C4-2B (cell line): Measurements from ENCODE around the gene LAMB2.

Experiments
- H3K27ac ChIP-seq: fragments of 450-650 bp; 2 replicates; pipeline ENCODE4 v1.5.1; 2017
- ZFX ChIP-seq: fragments of 450-650 bp; IDR thresholded peaks from 2 replicates; pipeline ENCODE4 v1.6.1; 2017
- TF ChIP-seq, protein P1 (sequence below): fragments of 450-650 bp; conservative IDR thresholded peaks from 2 replicates; pipeline ENCODE4 v1.5.1; 2017; ENCODE audit warnings: mild to moderate bottlenecking

Gene LAMB2

DNA sequence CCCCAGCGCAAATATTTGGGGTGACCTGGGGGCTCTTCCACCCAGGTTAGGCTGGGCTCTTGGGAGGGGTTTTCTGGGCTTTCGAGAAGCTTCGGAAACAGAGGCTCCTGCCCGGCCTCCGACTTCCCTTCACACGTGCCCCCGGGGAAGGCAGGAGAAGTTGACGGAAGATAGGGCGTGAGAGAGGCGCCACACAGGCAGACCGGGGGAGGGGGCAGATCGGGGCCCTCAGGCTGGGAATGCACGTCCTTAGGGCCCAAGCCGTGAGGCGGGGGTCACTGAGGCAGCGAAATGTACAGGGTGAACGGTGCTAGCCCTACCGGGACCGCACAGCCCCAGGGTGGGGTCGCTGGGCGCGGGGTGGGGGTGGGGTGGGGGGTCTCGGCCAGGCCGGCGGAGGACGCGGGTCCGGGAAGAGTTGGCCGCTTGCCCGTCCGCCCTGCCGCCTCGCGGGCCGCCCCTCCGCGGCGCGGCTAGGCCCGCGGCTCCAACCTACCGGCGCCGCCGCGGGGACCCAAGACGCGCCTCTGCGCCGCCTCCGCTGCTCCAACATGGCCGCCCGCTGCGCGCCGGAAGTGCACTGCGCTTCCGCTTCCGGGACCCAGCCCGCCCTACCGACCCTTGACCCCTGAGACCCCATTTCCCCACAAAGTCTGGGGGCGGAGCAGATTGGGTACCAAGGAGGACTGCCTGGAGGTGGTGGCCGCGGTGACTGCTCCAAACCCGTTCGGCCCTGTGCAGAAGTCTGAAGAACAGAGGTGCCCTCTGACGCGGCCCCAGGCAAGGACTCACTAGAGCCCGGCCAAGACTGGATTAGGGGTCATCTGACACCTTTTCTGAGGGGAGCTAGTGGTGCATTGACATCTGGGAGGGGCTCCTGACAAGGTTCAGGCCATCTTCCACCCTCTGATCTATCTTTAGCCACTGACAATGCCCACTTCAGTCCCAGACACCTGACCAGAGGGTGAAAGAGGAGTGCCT, 33.2 kb upstream of the LAMB2 start, which contains the start of gene CCDC71:
TSS of gene CCDC71 (minus strand) at position 561 of the 981 bp plus-strand sequence. CDS start 2,123 bp downstream, outside the sequence.
- TF ChIP-seq ZFX, result 0 out of 2 replicates have a peak, but pooled peaks have one; percentile 22
- TF ChIP-seq, protein P1, sequence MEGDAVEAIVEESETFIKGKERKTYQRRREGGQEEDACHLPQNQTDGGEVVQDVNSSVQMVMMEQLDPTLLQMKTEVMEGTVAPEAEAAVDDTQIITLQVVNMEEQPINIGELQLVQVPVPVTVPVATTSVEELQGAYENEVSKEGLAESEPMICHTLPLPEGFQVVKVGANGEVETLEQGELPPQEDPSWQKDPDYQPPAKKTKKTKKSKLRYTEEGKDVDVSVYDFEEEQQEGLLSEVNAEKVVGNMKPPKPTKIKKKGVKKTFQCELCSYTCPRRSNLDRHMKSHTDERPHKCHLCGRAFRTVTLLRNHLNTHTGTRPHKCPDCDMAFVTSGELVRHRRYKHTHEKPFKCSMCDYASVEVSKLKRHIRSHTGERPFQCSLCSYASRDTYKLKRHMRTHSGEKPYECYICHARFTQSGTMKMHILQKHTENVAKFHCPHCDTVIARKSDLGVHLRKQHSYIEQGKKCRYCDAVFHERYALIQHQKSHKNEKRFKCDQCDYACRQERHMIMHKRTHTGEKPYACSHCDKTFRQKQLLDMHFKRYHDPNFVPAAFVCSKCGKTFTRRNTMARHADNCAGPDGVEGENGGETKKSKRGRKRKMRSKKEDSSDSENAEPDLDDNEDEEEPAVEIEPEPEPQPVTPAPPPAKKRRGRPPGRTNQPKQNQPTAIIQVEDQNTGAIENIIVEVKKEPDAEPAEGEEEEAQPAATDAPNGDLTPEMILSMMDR, result no peak
- peak within 1 kb of the TSS; percentile 87 for H3K27ac ChIP-seq

DNA sequence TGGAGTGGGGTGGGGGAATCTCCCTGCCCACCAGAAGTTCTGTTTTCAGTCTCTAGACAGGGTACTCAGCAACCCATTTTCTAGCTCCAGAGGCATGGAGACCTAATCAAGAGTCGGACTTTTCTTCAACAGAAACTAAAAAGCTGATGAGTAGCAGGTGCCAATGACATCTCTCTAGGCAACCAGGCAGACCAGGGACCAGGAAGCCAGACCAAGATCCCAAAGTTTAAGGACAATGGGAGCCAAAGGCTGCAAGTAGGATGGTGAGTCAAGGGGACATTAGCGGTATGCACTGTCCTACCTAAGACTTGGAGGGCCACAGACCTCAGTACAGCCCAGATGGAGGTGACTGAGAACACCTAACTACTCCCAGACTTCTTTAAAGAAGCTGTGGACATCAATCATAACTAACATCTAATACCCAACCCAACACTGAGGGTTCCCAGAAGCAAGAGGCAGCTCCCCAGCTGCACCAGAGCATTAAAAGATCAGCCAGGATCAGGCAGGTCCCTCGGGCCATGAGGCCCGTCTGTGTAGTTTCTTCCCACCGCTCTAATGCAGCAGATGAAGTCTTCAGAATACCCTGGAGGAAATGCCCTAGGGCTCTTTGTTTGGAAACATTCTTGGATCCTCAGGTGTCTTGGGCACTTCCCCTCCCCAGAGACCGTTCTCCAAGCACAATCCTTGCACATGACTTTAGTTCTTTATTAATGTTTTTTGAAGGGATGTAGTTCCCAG, 32.3 kb upstream of the LAMB2 start:
- H3K27ac ChIP-seq, result peak overlapping the region; percentile 87
- TF ChIP-seq ZFX, result no peak
- TF ChIP-seq, protein P1, result no peak

DNA sequence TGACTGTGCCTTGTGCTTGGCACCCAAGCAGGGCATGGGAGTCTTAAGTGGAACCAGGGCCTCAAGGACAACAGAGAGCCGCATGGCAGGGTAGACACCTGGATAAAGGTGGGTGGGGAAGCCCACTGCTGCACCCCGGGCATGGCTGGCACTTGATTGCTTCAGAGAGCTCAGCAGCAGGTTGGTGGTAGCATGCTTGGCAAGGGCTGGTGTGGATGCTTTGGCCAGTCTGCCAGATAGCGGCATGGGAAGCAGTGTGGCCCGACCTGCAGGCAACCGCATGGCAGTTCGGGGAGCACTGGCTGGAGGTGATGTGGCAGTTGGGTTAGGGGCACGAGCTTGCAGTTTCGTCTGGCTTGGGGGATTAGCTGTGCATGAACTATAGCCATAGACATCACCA, 30.8 kb upstream of the LAMB2 start:
- no peak overlapping the region for H3K27ac ChIP-seq
- no peak for TF ChIP-seq ZFX
- TF ChIP-seq, protein P1, result no peak

DNA sequence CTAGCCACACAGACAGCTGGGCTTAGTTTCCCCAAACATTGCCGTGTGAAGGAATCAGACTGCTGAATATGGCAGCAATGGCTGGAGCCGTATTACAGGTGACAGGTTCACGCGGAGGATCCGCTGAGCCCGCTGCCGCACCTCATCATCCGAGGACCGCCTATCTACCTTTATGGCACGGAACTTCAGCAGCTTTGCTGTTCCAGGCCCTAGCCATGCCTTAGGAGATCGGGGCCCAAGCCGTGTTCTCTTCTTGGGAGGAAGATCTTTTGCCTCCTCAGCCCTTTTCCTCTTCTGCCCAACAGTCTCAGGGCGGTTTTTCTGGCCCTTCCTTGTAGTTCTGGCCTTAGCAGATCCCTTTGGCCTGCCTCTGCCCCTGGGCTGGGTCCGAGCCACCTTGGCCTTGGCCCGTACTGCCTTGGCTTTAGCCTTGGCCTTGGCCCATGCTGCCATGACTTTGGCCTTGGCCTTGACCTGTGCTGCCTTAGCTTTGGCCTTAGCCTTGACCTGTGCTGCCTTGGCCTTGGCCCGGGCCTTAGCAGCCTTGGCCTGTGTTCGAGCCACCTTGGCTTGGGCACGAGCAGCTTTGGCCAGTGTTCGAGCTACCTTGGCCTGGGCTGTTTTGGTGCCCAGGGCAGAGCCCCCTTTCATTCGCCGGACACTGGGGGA, 30.0 kb upstream of the LAMB2 start:
- TF ChIP-seq, protein P1, result no peak
- TF ChIP-seq ZFX, result no peak

DNA sequence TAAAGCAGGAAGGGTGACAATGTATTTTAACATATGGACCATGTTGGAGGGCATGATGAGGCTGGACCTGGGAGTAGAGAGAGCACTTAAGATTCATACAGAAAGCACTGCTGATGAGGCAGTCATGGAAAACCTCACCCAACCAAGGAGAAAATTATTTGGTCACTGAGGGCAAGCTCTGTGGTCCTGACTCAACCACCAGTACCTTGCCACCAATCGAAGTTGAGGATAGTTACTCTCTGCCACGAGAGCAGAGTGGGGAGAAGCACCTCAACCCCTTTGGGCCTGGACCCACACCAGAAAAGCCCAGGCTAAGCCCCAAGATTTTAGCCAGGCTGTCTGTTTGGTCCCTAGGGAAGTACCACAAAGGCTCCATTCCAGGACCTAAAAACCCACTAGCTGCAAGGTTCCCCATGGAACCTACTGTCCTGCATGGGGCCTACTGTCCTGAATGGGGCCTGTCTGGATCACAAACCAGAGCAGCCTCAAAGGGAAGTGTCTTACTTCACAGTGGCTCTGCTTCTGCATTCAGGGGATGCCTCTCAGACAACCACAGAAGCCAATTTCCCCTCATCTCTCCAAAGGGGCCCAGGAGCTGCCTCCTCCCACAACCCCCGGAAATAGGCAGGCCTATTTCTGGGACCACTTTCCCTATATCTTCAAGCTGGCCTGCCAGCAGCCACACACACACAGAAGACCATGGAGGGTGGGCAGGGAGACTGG, 29.1 kb upstream of the LAMB2 start:
- TF ChIP-seq, protein P1, result no peak
- TF ChIP-seq ZFX, result no peak
- H3K27ac ChIP-seq, result no peak overlapping the region

More for the DNA sequence above, 30.0 kb upstream of the LAMB2 start:
- no peak overlapping the region for H3K27ac ChIP-seq

DNA sequence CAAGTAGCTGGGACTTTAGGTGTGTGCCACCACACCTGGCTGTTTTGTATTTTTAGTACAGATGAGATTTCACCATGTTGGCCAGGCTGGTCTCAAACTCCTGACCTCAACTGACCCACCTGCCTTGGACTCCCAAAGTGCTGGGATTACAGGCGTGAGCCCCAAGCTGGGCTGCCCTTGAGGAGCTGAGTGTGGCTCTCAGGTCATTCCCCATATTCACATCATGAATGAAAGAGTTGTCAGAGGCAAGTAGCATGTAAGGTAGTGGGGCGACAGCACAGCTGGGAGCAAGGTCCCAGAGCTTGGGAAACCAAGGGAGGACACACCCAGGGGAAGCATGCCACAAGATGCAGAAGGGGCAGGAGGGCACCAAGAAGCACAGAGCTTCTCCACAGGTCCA, 28.3 kb upstream of the LAMB2 start:
- TF ChIP-seq ZFX, result no peak
- TF ChIP-seq, protein P1, result no peak
- H3K27ac ChIP-seq, result no peak overlapping the region
